Cardiac fibroblast (primary cell): ENCODE data around the gene CLVS2.

Experiments used
- DNase-seq, 2 donors: peaks; one replicate each; pipeline versions ENCODE4 v3.0.0 to v3.0.0-alpha.2; 2010; ENCODE audit warnings: low read depth in 2 of 2
- H3K4me3 ChIP-seq, 2 donors: replicated peaks in 1 of 2; 1 replicate in 1 of 2; 2 replicates in 1 of 2; pipeline ENCODE4 v1.5.1; 2011; ENCODE audit warnings: low read depth in 2 of 2, low read length in 2 of 2, mild to moderate bottlenecking in 2 of 2, moderate library complexity in 1 of 2
- TF ChIP-seq, protein P1 (sequence below): IDR thresholded peaks from one replicate; pipeline ENCODE4 v1.5.1; 2011; ENCODE audit warnings: low read depth, mild to moderate bottlenecking, low read length, inconsistent platforms

The CLVS2 gene

DNA sequence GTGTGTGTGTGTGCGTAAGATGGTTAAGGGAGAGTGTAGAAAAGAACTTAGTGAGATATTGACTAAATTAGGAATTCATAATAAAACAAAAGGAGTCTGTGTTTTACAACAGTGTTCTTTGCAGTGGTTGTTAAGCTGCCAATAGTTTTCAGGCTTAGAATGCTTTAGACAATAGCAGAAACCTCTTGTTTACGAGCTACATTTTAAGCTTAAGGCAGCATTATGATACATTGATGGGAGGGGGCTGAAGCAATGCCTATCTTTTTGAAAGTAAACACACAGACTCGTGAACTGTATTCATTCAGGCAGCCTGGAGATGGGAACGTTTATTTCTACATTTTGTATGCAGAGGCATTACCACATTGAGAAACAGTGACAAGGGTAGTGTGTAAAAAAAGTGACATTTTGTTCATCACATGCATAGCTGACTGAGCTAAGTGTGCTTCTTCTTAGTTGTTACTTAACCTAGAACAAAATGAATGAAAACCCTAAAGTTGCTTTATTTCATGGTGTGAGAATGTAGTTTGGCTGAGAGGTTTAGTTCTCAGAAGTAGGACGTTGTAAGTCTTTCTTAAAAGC lies 21.2 kb downstream of the CLVS2 start:
- TF ChIP-seq, protein P1, sequence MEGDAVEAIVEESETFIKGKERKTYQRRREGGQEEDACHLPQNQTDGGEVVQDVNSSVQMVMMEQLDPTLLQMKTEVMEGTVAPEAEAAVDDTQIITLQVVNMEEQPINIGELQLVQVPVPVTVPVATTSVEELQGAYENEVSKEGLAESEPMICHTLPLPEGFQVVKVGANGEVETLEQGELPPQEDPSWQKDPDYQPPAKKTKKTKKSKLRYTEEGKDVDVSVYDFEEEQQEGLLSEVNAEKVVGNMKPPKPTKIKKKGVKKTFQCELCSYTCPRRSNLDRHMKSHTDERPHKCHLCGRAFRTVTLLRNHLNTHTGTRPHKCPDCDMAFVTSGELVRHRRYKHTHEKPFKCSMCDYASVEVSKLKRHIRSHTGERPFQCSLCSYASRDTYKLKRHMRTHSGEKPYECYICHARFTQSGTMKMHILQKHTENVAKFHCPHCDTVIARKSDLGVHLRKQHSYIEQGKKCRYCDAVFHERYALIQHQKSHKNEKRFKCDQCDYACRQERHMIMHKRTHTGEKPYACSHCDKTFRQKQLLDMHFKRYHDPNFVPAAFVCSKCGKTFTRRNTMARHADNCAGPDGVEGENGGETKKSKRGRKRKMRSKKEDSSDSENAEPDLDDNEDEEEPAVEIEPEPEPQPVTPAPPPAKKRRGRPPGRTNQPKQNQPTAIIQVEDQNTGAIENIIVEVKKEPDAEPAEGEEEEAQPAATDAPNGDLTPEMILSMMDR = no peak
- DNase-seq = no peak
- H3K4me3 ChIP-seq = no peak overlapping the region

DNA sequence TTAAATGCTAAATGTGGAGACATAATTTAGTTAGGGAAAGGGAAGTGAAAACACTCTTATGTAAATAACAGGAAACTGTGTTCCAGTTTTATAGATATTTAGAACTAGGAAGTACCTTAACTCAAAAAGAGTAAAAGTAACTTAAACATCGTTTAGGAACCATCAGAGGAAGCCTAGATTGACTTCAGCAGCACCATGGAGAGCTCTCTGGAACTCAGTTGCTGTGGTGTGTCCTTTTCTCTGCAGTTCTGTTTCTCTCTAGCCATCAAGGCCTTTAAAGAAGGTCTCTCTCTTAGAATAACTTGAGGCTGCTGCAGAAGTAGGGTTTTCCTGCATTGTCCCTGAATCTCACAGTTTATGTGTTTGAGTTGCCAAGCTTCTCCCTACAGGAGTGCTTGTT lies 26.9 kb downstream of the CLVS2 start:
- DNase-seq = peak; percentile 23 to 38
- H3K4me3 ChIP-seq = no peak overlapping the region
- TF ChIP-seq, protein P1 = no peak

DNA sequence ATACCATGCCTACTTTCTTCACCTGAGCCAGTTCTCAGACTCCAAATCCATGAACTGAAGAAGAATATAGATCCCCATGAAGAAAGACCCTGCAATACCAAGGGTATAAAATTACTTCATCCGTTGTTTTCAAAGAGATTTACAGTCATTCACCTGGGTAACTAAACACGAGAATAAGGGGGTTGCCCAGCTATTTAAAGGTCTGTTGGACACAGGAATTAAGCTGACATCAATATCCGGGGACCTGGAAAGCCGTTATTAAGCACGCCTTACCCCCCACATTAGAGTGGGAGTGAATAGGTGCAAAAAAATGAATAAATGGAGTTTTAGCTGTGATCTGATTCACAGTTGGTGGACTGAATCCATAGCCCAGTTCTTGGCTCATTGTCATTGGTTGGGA lies 28.9 kb downstream of the CLVS2 start:
- TF ChIP-seq, protein P1 = no peak
- no peak overlapping the region for H3K4me3 ChIP-seq
- DNase-seq = no peak

DNA sequence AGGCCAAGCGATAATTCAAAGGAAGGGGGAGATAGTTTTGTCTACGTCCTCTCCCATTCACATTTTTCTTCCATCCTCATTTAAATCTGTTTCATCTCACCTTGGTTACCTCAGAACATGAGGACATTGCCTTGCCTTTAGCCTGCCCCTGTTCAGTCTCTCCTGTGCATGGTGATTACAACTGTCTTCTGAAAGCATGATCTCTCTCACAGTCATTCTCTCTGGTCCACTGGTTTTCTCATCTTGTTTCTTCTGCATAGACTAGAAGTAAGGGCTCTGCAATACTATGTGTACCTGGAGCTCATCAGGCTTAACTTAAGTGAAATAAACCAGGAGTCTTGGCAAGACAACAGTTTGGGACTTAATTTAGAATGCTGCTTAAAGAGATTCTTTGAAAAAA lies 31.4 kb downstream of the CLVS2 start:
- no peak for DNase-seq
- H3K4me3 ChIP-seq = no peak overlapping the region
- TF ChIP-seq, protein P1 = no peak

DNA sequence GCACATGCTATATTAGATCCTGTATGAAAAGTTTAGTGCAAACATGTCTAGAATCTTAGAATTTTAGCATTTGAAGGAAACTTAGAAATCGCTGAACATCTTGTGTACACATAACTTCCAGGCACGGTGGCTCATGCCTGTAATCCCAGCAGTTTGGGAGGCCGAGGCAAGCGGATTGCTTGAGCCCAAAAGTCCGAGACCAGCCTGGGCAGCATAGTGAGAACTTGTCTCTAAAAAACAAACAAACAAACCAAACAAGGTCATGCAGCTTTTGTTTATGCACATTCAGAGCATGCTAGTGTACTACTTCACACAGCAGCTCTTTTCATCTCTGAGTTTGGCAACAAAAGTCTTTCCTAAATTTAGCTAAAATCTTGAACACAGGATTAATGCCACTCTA lies 32.2 kb downstream of the CLVS2 start:
- no peak overlapping the region for H3K4me3 ChIP-seq
- no peak for DNase-seq
- TF ChIP-seq, protein P1 = no peak

DNA sequence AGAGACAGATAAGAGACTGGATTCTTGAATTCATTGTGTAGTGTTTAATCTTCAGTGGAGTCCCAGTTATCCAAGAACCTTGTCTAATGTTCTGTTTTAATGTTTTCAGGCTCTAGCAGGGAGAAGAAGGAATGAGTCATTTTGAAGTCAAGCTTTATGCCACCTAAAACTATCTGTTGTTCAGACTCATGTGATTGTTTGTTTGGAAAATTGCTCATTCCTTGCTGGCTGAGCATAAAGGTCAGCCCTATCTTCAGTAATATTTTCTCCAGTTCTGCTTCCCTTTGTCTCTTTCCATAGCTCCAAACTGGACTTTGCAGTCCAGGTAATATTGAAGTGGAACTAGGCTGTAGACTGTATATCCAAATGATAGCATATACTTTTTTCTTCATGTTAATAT lies 34.2 kb downstream of the CLVS2 start:
- H3K4me3 ChIP-seq = no peak overlapping the region
- TF ChIP-seq, protein P1 = no peak
- DNase-seq = peak; percentile 1 to 25

DNA sequence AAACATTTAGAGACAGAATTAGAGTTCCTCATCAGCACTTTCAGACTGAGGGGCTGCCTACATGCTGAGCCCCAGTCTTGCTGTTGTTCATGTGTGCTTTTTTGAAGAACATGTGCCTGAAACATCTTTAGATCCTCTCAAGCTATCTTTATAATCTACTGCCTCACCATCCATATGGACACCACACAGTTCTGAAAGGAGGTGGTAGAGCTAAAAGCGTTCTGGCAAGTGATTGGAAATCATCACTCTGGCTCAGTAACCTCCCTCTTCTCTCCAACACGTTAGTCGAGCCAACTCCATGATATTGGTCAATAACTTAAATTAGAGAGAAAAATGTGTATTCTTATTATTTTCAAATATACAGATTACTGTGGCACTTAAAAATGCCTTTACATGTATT lies 40.6 kb downstream of the CLVS2 start:
- DNase-seq = no peak
- TF ChIP-seq, protein P1 = no peak

More for the DNA sequence above, 40.6 kb downstream of the CLVS2 start:
- H3K4me3 ChIP-seq = no peak overlapping the region
